GM18907 (cell line): ENCODE results near the gene TDRD15.
"Not testable (repeated sequence)": the region's sequence is repeated elsewhere in the genome, so short reads cannot be mapped to it uniquely, and the experiment has no call there.

Source experiments
- ATAC-seq: cut with Tn5 transposase; IDR thresholded peaks from one replicate; pipeline ENCODE4 v1.9.1; 2021; ENCODE audit warnings: mild to moderate bottlenecking, moderate library complexity; ENCODE audit not compliant: unreplicated experiment

The TDRD15 gene

GRCh38 chr2:21123473-21124393 lies at the start of gene TDRD15:
TDRD15 (plus strand) TSS chr2:21123968; CDS start chr2:21137468, 13,500 bp downstream.
- ATAC-seq = no peak

GRCh38 chr2:21078296-21078695 lies 45.5 kb upstream of the TDRD15 start:
- no peak for ATAC-seq

- ATAC-seq = no peak
These were observed 40.3 kb upstream of the TDRD15 start for GRCh38 chr2:21083482-21083881.

- ATAC-seq = no peak
These were observed 39.4 kb upstream of the TDRD15 start for GRCh38 chr2:21084401-21084800.

GRCh38 chr2:21092308-21092869 lies 31.4 kb upstream of the TDRD15 start:
- no peak for ATAC-seq

- no peak for ATAC-seq
These were observed 28.6 kb upstream of the TDRD15 start for GRCh38 chr2:21095178-21095577.

GRCh38 chr2:21095714-21096113 lies 28.1 kb upstream of the TDRD15 start:
- ATAC-seq = no peak

- no peak for ATAC-seq
These were observed 27.3 kb upstream of the TDRD15 start for GRCh38 chr2:21096458-21096857.

- no peak for ATAC-seq
These were observed 26.4 kb upstream of the TDRD15 start for GRCh38 chr2:21097331-21097730.

GRCh38 chr2:21098294-21098693 lies 25.5 kb upstream of the TDRD15 start:
- ATAC-seq = no peak

GRCh38 chr2:21099281-21099907 lies 24.4 kb upstream of the TDRD15 start:
- ATAC-seq = no peak

- not testable (repeated sequence) for ATAC-seq
These were observed 22.1 kb upstream of the TDRD15 start for GRCh38 chr2:21101514-21102155.

GRCh38 chr2:21102356-21102755 lies 21.4 kb upstream of the TDRD15 start:
- ATAC-seq = no peak

GRCh38 chr2:21103274-21103891 lies 20.4 kb upstream of the TDRD15 start:
- no peak for ATAC-seq

- ATAC-seq = no peak
These were observed 19.6 kb upstream of the TDRD15 start for GRCh38 chr2:21104030-21104660.

GRCh38 chr2:21111012-21111411 lies 12.8 kb upstream of the TDRD15 start:
- no peak for ATAC-seq

GRCh38 chr2:21117688-21118087 lies 6.1 kb upstream of the TDRD15 start:
- no peak for ATAC-seq

GRCh38 chr2:21118302-21118920 lies 5.4 kb upstream of the TDRD15 start:
- peak; percentile 80 for ATAC-seq

GRCh38 chr2:21131861-21132260 lies 8.1 kb downstream of the TDRD15 start:
- ATAC-seq = no peak

GRCh38 chr2:21135585-21135984 lies 11.8 kb downstream of the TDRD15 start:
- ATAC-seq = no peak
